ENCODE data around the gene TRMT61A. TPM values are rescaled to one million over a fixed set of nuclear protein-coding genes. Genes with fewer than 3 reads are reported as not detected.

The TRMT61A gene
- total and polyA plus RNA-seq, 2 donors (not counting 3 experiments of a cell fraction or from before 2014, with no cell fraction given) = 6.8 to 10.6 TPM

GRCh38 chr14:103574707-103575285 lies 45.8 kb downstream of the TRMT61A start:
- Histone ChIP-seq H3K4me3 (replicated peaks in 1 of 3; ENCODE audit: insufficient read depth in 1 of 3, low read depth in 1 of 3, low read length in 3 of 3) (no peak overlapping the region), H3K4me1 (ENCODE audit: control insufficient read depth, extremely low read depth, insufficient read depth, low read length) (peaks cover 15% of the 10 kb centered on the region), H3K27me3 (ENCODE audit: control insufficient read depth in 2 of 2, insufficient read depth in 2 of 2, low read length in 2 of 2) (no peaks in the 10 kb centered on the region), H3K9me1 (replicated peaks; ENCODE audit: control insufficient read depth, extremely low read depth, insufficient read depth, low read length) (no peaks in the 10 kb centered on the region), H3K27ac (ENCODE audit: insufficient read depth, low read depth, low read length) (no peak overlapping the region), H3K9ac (replicated peaks; ENCODE audit: extremely low read depth, insufficient read depth, low read length) (no peak overlapping the region), H2AFZ (ENCODE audit: low read depth, low read length) (no peak overlapping the region), H3K4me2 (ENCODE audit: insufficient read depth, low read length) (no peak overlapping the region), H3K36me3 (ENCODE audit: control insufficient read depth in 2 of 2, extremely low read depth in 1 of 2, insufficient read depth in 2 of 2, low read length in 2 of 2) (peaks cover 14% of the 10 kb centered on the region in 2 experiments), H3K9me3 (replicated peaks; ENCODE audit: control insufficient read depth, insufficient read depth, low read length) (no peaks in the 10 kb centered on the region), H3K79me2 (ENCODE audit: control insufficient read depth, insufficient read depth, low read length) (peaks cover 24% of the 10 kb centered on the region), H4K20me1 (replicated peaks; ENCODE audit: control insufficient read depth, extremely low read depth, insufficient read depth, low read length) (peaks cover 3% of the 10 kb centered on the region)
- ChIA-PET CTCF (interaction anchor here (1.9 kb wide), 1 partner anchor 105 kb away, joined by 7 read pairs; no protein-coding TSS in a partner anchor), POLR2A (no interaction called here)
- no TSS peak for BruUV-seq (replicated peaks)
- intact Hi-C loops (cut with micrococcal nuclease) = no loop called here
- DNase-seq (ENCODE audit: low read depth, low spot score) = no peak
- dilution Hi-C loops (cut with MboI; ENCODE audit: extremely low pct_ligation_motif_present, low sequenced_read_pairs) = no loop called here
- no peak for FAIRE-seq
- TF ChIP-seq MYC (IDR thresholded peaks at IDR 0.05; ENCODE audit: low read depth, low read length) = no peak
- TF ChIP-seq GATA2 (IDR thresholded peaks at IDR 0.05; ENCODE audit: insufficient read depth, insufficient read length, low read depth, low read length) = no peak
- TF ChIP-seq CTCF (IDR thresholded peaks at IDR 0.05; ENCODE audit: extremely low read depth in 1 of 2, insufficient read depth in 1 of 2, low read depth in 1 of 2, low read length in 2 of 2) = no peak
- no peak for TF ChIP-seq POLR2A (IDR thresholded peaks at IDR 0.05; ENCODE audit: low read depth, low read length)
- TF ChIP-seq JUN (IDR thresholded peaks at IDR 0.05; ENCODE audit: borderline replicate concordance, insufficient read depth, insufficient read length, low read depth) = no peak
- TF ChIP-seq EZH2 (IDR thresholded peaks at IDR 0.05; ENCODE audit: borderline replicate concordance, low read depth, low read length, severe bottlenecking) = no peak
- TF ChIP-seq POLR2AphosphoS5 (IDR thresholded peaks at IDR 0.05; ENCODE audit: insufficient read depth, low read depth, low read length) = no peak
- no peak for TF ChIP-seq FOS (IDR thresholded peaks at IDR 0.05; ENCODE audit: borderline replicate concordance, insufficient read depth, low read length)
- TF ChIP-seq MAX (IDR thresholded peaks at IDR 0.05; ENCODE audit: insufficient read depth, insufficient read length) = no peak
